ENCODE measurements around the gene TPSAB1. TPM values are rescaled to one million over a fixed set of nuclear protein-coding genes. Genes with fewer than 3 reads are reported as not detected.

Gene TPSAB1
- total and polyA plus RNA-seq, 4 donors, result 10.1 to 129 (median 89.3) TPM; not detected in 1

DNA sequence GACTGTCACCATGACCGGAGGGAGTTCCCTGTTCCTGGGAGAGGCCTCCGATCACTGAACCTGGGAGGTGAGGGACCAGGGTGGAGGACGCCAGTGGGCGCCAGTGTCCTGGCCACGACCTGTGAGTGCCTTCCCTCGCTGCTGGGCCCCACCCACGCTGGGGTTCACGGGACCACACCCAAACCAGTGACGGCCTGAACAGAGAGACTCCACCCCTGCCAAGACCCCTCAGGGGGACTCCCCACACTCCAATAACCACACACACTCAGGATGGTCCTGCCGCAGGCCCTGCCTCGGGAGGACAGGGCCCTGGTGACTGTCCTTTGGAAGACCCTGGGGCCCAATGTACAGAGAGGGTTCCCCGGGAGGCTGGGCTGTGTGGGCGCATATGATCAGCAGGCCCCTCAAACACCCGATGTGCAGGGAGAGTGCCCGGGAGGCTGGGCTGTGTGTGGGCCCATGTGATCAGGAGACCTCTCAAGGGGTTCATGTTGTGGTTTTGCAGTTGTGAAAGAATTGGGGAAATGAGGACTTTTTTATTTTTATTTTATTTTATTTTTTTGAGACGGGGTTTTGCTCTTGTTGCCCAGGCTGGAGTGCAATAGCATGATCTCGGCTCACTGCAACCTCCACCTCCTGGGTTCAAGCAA is 41.9 kb downstream of the TPSAB1 start:
- Histone ChIP-seq H3K27me3 (ENCODE audit: control insufficient read depth in 3 of 3, insufficient read depth in 3 of 3, low read length in 2 of 3) (peaks cover 3 to 8% (median 4%) of the 10 kb centered on the region in 3 donors), H3K27ac (ENCODE audit: low read depth in 1 of 2, low read length in 1 of 2) (no peak overlapping the region), H3K4me1 (ENCODE audit: control insufficient read depth in 5 of 5, insufficient read depth in 5 of 5, low read length in 5 of 5) (peaks cover 0 to 3% (median 0%) of the 10 kb centered on the region in 5 donors), H3K36me3 (ENCODE audit: control insufficient read depth in 4 of 4, insufficient read depth in 4 of 4, low read length in 4 of 4) (no peaks in the 10 kb centered on the region), H3K9ac (ENCODE audit: insufficient read depth in 1 of 2, low read length in 2 of 2) (no peak overlapping the region), H3K9me3 (ENCODE audit: control insufficient read depth in 4 of 4, insufficient read depth in 3 of 4, low read length in 3 of 4) (no peaks in the 10 kb centered on the region), H3K4me3 (no peak overlapping the region)
- ATAC-seq (ENCODE audit: insufficient read depth, low FRiP score) (no peak), DNase-seq (no peak)
- TF ChIP-seq, protein P1, sequence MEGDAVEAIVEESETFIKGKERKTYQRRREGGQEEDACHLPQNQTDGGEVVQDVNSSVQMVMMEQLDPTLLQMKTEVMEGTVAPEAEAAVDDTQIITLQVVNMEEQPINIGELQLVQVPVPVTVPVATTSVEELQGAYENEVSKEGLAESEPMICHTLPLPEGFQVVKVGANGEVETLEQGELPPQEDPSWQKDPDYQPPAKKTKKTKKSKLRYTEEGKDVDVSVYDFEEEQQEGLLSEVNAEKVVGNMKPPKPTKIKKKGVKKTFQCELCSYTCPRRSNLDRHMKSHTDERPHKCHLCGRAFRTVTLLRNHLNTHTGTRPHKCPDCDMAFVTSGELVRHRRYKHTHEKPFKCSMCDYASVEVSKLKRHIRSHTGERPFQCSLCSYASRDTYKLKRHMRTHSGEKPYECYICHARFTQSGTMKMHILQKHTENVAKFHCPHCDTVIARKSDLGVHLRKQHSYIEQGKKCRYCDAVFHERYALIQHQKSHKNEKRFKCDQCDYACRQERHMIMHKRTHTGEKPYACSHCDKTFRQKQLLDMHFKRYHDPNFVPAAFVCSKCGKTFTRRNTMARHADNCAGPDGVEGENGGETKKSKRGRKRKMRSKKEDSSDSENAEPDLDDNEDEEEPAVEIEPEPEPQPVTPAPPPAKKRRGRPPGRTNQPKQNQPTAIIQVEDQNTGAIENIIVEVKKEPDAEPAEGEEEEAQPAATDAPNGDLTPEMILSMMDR (IDR thresholded peaks at IDR 0.05; ENCODE audit: control extremely low read depth, extremely low read depth), result no peak
- 64 to 65% methylated on average over 17 of the region's 17 CpGs for WGBS, 2 donors

GRCh38 chr16:1283296-1283695 is 42.8 kb downstream of the TPSAB1 start:
- TF ChIP-seq, protein P1 (IDR thresholded peaks at IDR 0.05; ENCODE audit: control extremely low read depth, extremely low read depth), result no peak
- Histone ChIP-seq H3K27ac (ENCODE audit: low read depth in 1 of 2, low read length in 1 of 2) (no peak overlapping the region), H3K4me1 (ENCODE audit: control insufficient read depth in 5 of 5, insufficient read depth in 5 of 5, low read length in 5 of 5) (peaks cover 0 to 3% (median 0%) of the 10 kb centered on the region in 5 donors), H3K36me3 (ENCODE audit: control insufficient read depth in 4 of 4, insufficient read depth in 4 of 4, low read length in 4 of 4) (no peaks in the 10 kb centered on the region), H3K27me3 (ENCODE audit: control insufficient read depth in 3 of 3, insufficient read depth in 3 of 3, low read length in 2 of 3) (peaks cover 8 to 11% (median 9%) of the 10 kb centered on the region in 3 donors), H3K9me3 (ENCODE audit: control insufficient read depth in 4 of 4, insufficient read depth in 3 of 4, low read length in 3 of 4) (peaks cover 0 to 3% (median 0%) of the 10 kb centered on the region in 4 donors), H3K4me3 (no peak overlapping the region), H3K9ac (ENCODE audit: insufficient read depth in 1 of 2, low read length in 2 of 2) (no peak overlapping the region)
- ATAC-seq (ENCODE audit: insufficient read depth, low FRiP score) (no peak), DNase-seq (no peak)
- 30 to 34% methylated on average over 17 of the region's 17 CpGs for WGBS, 2 donors

DNA sequence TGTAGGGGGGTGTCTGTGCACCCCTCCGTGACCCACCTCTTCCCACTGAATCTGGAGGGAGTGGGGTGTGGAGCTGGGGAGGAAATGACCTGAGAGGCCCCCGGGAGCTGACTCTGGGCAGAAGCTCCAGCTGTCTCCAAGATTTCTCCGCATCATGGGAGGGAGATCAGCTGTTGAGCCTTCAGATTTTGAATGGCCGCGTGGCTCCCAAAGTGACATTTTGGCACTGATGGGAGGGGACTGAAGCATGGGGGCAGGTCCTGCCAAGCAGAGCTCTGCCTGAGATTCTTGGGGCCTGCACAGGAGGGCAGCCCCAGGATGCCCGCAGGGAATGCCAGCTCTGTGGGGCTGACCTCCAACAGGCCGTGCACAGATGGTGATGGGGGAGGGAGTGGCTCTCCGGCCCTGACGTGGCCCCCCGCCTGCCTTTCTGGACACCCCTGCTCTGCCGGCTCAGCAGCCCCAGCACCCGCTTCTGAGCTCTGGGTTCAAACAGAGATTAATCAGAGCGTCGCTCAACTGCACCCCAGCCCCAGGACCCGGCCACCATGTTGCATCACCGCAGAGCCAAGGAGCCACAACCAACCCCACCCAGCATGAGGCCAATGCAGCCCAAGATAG is 43.6 kb downstream of the TPSAB1 start:
- H3K36me3 ChIP-seq (ENCODE audit: control insufficient read depth in 4 of 4, insufficient read depth in 4 of 4, low read length in 4 of 4), result no peaks in the 10 kb centered on the region
- DNase-seq (no peak), ATAC-seq (ENCODE audit: insufficient read depth, low FRiP score) (no peak)
- TF ChIP-seq, protein P1 (IDR thresholded peaks at IDR 0.05; ENCODE audit: control extremely low read depth, extremely low read depth), result no peak
- no peak overlapping the region for H3K9ac ChIP-seq (ENCODE audit: insufficient read depth in 1 of 2, low read length in 2 of 2)
- H3K4me3 ChIP-seq, result no peak overlapping the region
- WGBS, 2 donors, result 70 to 71% methylated on average over 10 to 16 of the region's 16 CpGs
- H3K9me3 ChIP-seq (ENCODE audit: control insufficient read depth in 4 of 4, insufficient read depth in 3 of 4, low read length in 3 of 4), result peaks cover 0 to 3% (median 0%) of the 10 kb centered on the region in 4 donors
- H3K4me1 ChIP-seq (ENCODE audit: control insufficient read depth in 5 of 5, insufficient read depth in 5 of 5, low read length in 5 of 5), result no peaks in the 10 kb centered on the region
- H3K27me3 ChIP-seq (ENCODE audit: control insufficient read depth in 3 of 3, insufficient read depth in 3 of 3, low read length in 2 of 3), result peaks cover 5 to 17% (median 9%) of the 10 kb centered on the region in 3 donors
- H3K27ac ChIP-seq (ENCODE audit: low read depth in 1 of 2, low read length in 1 of 2), result no peak overlapping the region
